SU-DHL-6 (cell line): ENCODE measurements around the gene LOXL4.

Experiments
- H2AFZ ChIP-seq: fragments of 200-600 bp; sonication (generic); 2 replicates; pipeline ENCODE4 v1.6.1; 2014; ENCODE audit warnings: low read depth, mild to moderate bottlenecking, moderate library complexity, mixed read lengths, antibody characterized with exemption, low read length; ENCODE audit not compliant: severe bottlenecking
- H3F3A ChIP-seq: fragments of 200-600 bp; shearing (Covaris generic); 2 replicates; pipeline ENCODE4 v1.6.0; 2016; ENCODE audit warnings: antibody characterized with exemption, mild to moderate bottlenecking; ENCODE audit not compliant: insufficient read depth
- H3K27ac ChIP-seq: fragments of 200-600 bp; sonication (generic); 2 replicates; pipeline ENCODE4 v1.5.1; 2016; ENCODE audit warnings: low read depth, mild to moderate bottlenecking, low read length, moderate library complexity, mixed read lengths
- H3K27me3 ChIP-seq: fragments of 200-600 bp; sonication (generic), shearing (Covaris generic); 2 replicates; pipeline ENCODE4 v1.6.0; 2014; ENCODE audit warnings: mild to moderate bottlenecking, low read length
- H3K36me3 ChIP-seq: fragments of 200-600 bp; sonication (generic); 2 replicates; pipeline ENCODE4 v1.6.1; 2014; ENCODE audit warnings: mild to moderate bottlenecking, low read length, mixed read lengths
- H3K4me2 ChIP-seq: fragments of 300-600, 200-600 bp; shearing (Covaris generic), sonication (generic); 2 replicates; pipeline ENCODE4 v1.6.0; 2014; ENCODE audit warnings: low read length, low read depth, mild to moderate bottlenecking; ENCODE audit not compliant: poor library complexity, severe bottlenecking
- H3K4me3 ChIP-seq: fragments of 200-600 bp; sonication (generic); 2 replicates; pipeline ENCODE4 v1.5.1; 2014; ENCODE audit warnings: antibody characterized with exemption, low read length, mild to moderate bottlenecking, mixed read lengths; ENCODE audit not compliant: insufficient read depth, poor library complexity, severe bottlenecking
- H3K79me2 ChIP-seq: fragments of 200-600 bp; sonication (generic); 2 replicates; pipeline ENCODE4 v1.6.1; 2014; ENCODE audit warnings: mild to moderate bottlenecking, low read length, moderate library complexity; ENCODE audit not compliant: insufficient read depth
- H3K9ac ChIP-seq: fragments of 200-600 bp; sonication (generic); 2 replicates; pipeline ENCODE4 v1.7.0; 2014; ENCODE audit warnings: mild to moderate bottlenecking, low read length
- H3K9me2 ChIP-seq: fragments of 200-600 bp; sonication (generic); replicated peaks from 2 replicates; pipeline ENCODE4 v1.6.1; 2014; ENCODE audit warnings: low read length; ENCODE audit not compliant: insufficient read depth
- H3K9me3 ChIP-seq: fragments of 200-600 bp; sonication (generic); 2 replicates; pipeline ENCODE4 v1.6.1; 2014; ENCODE audit warnings: low read length, mixed read lengths; ENCODE audit not compliant: insufficient read depth
- H4K20me1 ChIP-seq: fragments of 200-600 bp; sonication (generic); 2 replicates; pipeline ENCODE4 v1.6.1; 2014; ENCODE audit warnings: low read depth, mild to moderate bottlenecking, antibody characterized with exemption, low read length, moderate library complexity, mixed read lengths
- CTCF ChIP-seq: fragments of 200-600 bp; sonication (generic); IDR thresholded peaks from one replicate; pipeline ENCODE4 v1.5.1; 2017; ENCODE audit warnings: antibody characterized with exemption, mild to moderate bottlenecking, low read length, moderate library complexity; ENCODE audit not compliant: insufficient read depth, poor library complexity, severe bottlenecking
- EZH2phosphoT487 ChIP-seq: fragments of 200-600 bp; sonication (generic), shearing (Covaris generic); conservative IDR thresholded peaks from 2 replicates; pipeline ENCODE4 v1.6.1; 2018; ENCODE audit warnings: mild to moderate bottlenecking, antibody characterized with exemption, low read length, moderate library complexity, mixed read lengths

Gene LOXL4

DNA sequence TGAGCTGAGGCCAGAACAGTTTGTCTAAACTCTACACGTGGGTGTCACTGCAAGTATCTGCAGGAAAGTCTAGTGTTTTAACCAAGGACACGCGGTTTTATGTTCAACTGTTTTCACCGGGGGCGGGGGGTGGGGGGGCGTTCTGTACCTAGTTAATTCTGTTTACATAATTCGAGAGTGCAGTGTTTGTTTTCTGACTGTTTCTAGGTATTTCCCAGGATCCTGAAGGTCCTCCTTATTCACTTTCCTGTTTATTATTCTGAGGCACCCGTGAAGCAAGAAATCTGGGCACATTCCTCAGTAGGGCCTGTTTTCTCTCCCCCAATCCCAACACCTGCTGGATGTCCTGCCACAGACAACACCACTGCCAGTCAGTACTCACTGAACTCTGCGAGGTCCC, 7.6 kb downstream of the LOXL4 start:
- H3K9me3 ChIP-seq: no peaks in the 10 kb centered on the region
- H3F3A ChIP-seq: no peaks in the 10 kb centered on the region
- no peaks in the 10 kb centered on the region for H3K79me2 ChIP-seq
- H3K36me3 ChIP-seq: no peaks in the 10 kb centered on the region
- no peak overlapping the region for H3K4me3 ChIP-seq
- no peak overlapping the region for H3K9ac ChIP-seq
- TF ChIP-seq CTCF: no peak
- no peak for TF ChIP-seq EZH2phosphoT487
- H2AFZ ChIP-seq: no peak overlapping the region
- no peaks in the 10 kb centered on the region for H4K20me1 ChIP-seq
- H3K9me2 ChIP-seq: no peaks in the 10 kb centered on the region
- no peak overlapping the region for H3K27ac ChIP-seq
- H3K27me3 ChIP-seq: no peaks in the 10 kb centered on the region
- no peak overlapping the region for H3K4me2 ChIP-seq

GRCh38 chr10:98259606-98260315, 8.2 kb downstream of the LOXL4 start:
- Histone ChIP-seq H3K4me3 (no peak overlapping the region), H3F3A (no peaks in the 10 kb centered on the region), H3K36me3 (no peaks in the 10 kb centered on the region), H3K27ac (no peak overlapping the region), H3K9me3 (no peaks in the 10 kb centered on the region), H2AFZ (no peak overlapping the region), H3K9ac (no peak overlapping the region), H3K27me3 (no peaks in the 10 kb centered on the region), H3K9me2 (no peaks in the 10 kb centered on the region), H3K79me2 (no peaks in the 10 kb centered on the region), H3K4me2 (no peak overlapping the region), H4K20me1 (no peaks in the 10 kb centered on the region)
- TF ChIP-seq CTCF (no peak), EZH2phosphoT487 (no peak)

- H2AFZ ChIP-seq: no peak overlapping the region
- H3K36me3 ChIP-seq: no peaks in the 10 kb centered on the region
- no peak overlapping the region for H3K4me2 ChIP-seq
- no peaks in the 10 kb centered on the region for H3F3A ChIP-seq
- no peaks in the 10 kb centered on the region for H3K9me2 ChIP-seq
- H3K27ac ChIP-seq: no peak overlapping the region
- TF ChIP-seq CTCF (no peak), EZH2phosphoT487 (no peak)
- H3K9ac ChIP-seq: no peak overlapping the region
- no peaks in the 10 kb centered on the region for H3K79me2 ChIP-seq
- no peaks in the 10 kb centered on the region for H3K9me3 ChIP-seq
- H3K27me3 ChIP-seq: no peaks in the 10 kb centered on the region
- H3K4me3 ChIP-seq: no peak overlapping the region
- H4K20me1 ChIP-seq: no peaks in the 10 kb centered on the region
Observed at GRCh38 chr10:98258683-98259454, 9.1 kb downstream of the LOXL4 start.
